Measurements from ENCODE around the gene CYFIP2.

GRCh38 chr5:157292599-157292998, 26.7 kb downstream of the CYFIP2 start:
- TF ChIP-seq, protein P1, sequence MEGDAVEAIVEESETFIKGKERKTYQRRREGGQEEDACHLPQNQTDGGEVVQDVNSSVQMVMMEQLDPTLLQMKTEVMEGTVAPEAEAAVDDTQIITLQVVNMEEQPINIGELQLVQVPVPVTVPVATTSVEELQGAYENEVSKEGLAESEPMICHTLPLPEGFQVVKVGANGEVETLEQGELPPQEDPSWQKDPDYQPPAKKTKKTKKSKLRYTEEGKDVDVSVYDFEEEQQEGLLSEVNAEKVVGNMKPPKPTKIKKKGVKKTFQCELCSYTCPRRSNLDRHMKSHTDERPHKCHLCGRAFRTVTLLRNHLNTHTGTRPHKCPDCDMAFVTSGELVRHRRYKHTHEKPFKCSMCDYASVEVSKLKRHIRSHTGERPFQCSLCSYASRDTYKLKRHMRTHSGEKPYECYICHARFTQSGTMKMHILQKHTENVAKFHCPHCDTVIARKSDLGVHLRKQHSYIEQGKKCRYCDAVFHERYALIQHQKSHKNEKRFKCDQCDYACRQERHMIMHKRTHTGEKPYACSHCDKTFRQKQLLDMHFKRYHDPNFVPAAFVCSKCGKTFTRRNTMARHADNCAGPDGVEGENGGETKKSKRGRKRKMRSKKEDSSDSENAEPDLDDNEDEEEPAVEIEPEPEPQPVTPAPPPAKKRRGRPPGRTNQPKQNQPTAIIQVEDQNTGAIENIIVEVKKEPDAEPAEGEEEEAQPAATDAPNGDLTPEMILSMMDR (IDR thresholded peaks at IDR 0.05): no peak
- no peak for TF ChIP-seq POLR2A (IDR thresholded peaks at IDR 0.05)

Measured in prostate gland (tissue), 2 donors.